Measurements from ENCODE around the gene SYNE1. TPM values are rescaled to one million over a fixed set of nuclear protein-coding genes. Genes with fewer than 3 reads are reported as not detected.

SYNE1 gene
- total RNA-seq, 1 experiment from 2014 or later = 3.0 TPM

DNA sequence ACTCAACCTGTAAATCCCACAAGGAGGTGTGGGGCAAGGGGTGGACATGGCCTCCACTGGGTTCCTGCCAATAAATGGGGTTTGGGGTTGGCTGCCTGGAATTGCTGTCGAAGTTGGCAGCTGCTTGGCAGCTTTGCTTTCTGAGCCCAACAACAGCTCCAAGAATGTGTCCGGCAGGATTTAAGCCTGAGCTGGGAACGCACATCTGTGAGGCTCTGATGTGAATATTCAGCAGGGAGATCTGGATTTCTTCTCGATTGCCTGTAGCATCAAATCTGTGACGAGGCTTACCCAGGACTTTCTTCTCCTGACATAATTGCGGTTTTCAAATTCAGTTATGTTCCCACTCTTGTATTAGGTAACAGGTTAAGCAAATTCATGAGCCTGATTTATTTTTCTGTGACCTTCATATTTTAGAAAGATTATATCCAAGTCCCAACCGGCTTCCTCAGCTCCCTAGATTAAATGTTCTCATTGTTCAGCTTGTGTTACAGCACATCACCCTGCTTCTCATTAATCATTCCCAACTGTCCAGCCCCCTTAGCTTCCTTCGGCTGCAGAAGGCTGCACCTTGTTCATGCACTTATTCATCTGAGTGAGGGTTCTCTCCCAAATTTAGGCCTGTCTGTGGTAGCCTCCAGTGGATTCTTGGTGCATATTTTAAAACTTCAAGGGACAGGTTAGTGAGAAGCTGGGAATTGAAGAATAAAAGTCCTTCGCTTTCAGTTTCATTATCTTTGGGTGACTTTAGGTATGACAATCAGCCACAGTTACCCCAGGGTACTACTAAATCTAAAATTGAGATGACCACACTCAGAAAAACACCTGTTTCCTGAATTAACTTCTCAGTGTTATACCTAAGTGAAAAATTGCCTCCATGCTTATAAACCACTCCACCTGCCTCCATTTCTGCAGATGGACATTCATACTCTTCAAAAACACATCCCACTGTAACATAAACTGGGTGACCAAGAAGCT lies 519.7 kb downstream of the SYNE1 start:
- Histone ChIP-seq H3K4ac (ENCODE audit: low read depth, low read length) (no peak overlapping the region), H3K4me2 (ENCODE audit: insufficient read depth, insufficient read length, low read length) (no peak overlapping the region), H4K8ac (replicated peaks; ENCODE audit: insufficient read length, low read depth, low read length) (no peak overlapping the region), H3K9ac (ENCODE audit: extremely low read depth, insufficient read length, low read length) (no peak overlapping the region), H4K20me1 (ENCODE audit: control insufficient read depth, insufficient read depth, insufficient read length) (no peaks in the 10 kb centered on the region), H3K4me1 (ENCODE audit: insufficient read depth, low read length) (no peaks in the 10 kb centered on the region), H3K9me3 (ENCODE audit: control insufficient read depth, low read depth, low read length) (no peaks in the 10 kb centered on the region), H4K91ac (ENCODE audit: insufficient read length, low read depth, low read length) (no peak overlapping the region), H2BK120ac (ENCODE audit: low read depth, low read length, poor library complexity, severe bottlenecking) (no peak overlapping the region), H3K23me2 (ENCODE audit: insufficient read length, low read depth, low read length, poor library complexity, severe bottlenecking) (peaks cover 4% of the 10 kb centered on the region), H2AFZ (ENCODE audit: low read length) (no peak overlapping the region), H3K23ac (ENCODE audit: insufficient read length, low read depth, low read length) (no peak overlapping the region), H2BK15ac (ENCODE audit: low read depth, low read length) (no peak overlapping the region), H4K5ac (ENCODE audit: insufficient read length, low read depth, low read length) (no peak overlapping the region), H3K79me2 (ENCODE audit: insufficient read depth, low read length) (no peaks in the 10 kb centered on the region), H3K27me3 (ENCODE audit: insufficient read depth, low read length) (no peaks in the 10 kb centered on the region), H3K56ac (ENCODE audit: insufficient read length, low read depth, low read length) (no peak overlapping the region), H3T11ph (ENCODE audit: low read length) (no peak overlapping the region), H2AK5ac (ENCODE audit: insufficient read length, low read length) (no peak overlapping the region), H3K18ac (ENCODE audit: insufficient read length, low read depth, low read length) (no peak overlapping the region), H2BK20ac (ENCODE audit: low read depth, low read length, poor library complexity, severe bottlenecking) (no peak overlapping the region), H3K79me1 (ENCODE audit: insufficient read depth, low read depth, low read length, poor library complexity, severe bottlenecking) (no peaks in the 10 kb centered on the region), H2BK12ac (ENCODE audit: insufficient read length, low read depth, low read length) (no peak overlapping the region), H3K27ac (ENCODE audit: insufficient read length, low read depth, low read length) (no peak overlapping the region), H3K14ac (ENCODE audit: insufficient read depth, low read length) (no peak overlapping the region), H2BK5ac (ENCODE audit: insufficient read length, low read length) (no peak overlapping the region)
- peaks cover 17 to 18% of the 10 kb centered on the region in 2 experiments for H3K4me1 Mint-ChIP-seq
- no peak overlapping the region for H3K27ac Mint-ChIP-seq
- TF ChIP-seq, protein P1, sequence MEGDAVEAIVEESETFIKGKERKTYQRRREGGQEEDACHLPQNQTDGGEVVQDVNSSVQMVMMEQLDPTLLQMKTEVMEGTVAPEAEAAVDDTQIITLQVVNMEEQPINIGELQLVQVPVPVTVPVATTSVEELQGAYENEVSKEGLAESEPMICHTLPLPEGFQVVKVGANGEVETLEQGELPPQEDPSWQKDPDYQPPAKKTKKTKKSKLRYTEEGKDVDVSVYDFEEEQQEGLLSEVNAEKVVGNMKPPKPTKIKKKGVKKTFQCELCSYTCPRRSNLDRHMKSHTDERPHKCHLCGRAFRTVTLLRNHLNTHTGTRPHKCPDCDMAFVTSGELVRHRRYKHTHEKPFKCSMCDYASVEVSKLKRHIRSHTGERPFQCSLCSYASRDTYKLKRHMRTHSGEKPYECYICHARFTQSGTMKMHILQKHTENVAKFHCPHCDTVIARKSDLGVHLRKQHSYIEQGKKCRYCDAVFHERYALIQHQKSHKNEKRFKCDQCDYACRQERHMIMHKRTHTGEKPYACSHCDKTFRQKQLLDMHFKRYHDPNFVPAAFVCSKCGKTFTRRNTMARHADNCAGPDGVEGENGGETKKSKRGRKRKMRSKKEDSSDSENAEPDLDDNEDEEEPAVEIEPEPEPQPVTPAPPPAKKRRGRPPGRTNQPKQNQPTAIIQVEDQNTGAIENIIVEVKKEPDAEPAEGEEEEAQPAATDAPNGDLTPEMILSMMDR (conservative IDR thresholded peaks at IDR 0.05) = no peak
- H3K36me3 Mint-ChIP-seq (ENCODE audit: insufficient read depth in 1 of 3, low read depth in 3 of 3) = no peaks in the 10 kb centered on the region
- H3K4me3 Mint-ChIP-seq = no peak overlapping the region
- no peak for DNase-seq
- WGBS (ENCODE audit: extremely low coverage, insufficient read length, low lambda C conversion rate) = no CpG with 5 or more reads among the region's 9 CpGs
- H3K9me3 Mint-ChIP-seq = no peaks in the 10 kb centered on the region
- H3K27me3 Mint-ChIP-seq (ENCODE audit: low read depth) = no peaks in the 10 kb centered on the region
